ENCODE data around the gene GALNT4. TPM values are rescaled to one million over a fixed set of nuclear protein-coding genes. Genes with fewer than 3 reads are reported as not detected.

GALNT4 gene
- total RNA-seq, 1 donor from 2014 or later, result 11.0 TPM

GRCh38 chr12:89494411-89495231 lies 30.0 kb downstream of the GALNT4 start:
- DNase-seq (ENCODE audit: extremely low read depth, low read depth, low spot score), result no peak

GRCh38 chr12:89493670-89494302 lies 30.8 kb downstream of the GALNT4 start:
- no peak for DNase-seq (ENCODE audit: extremely low read depth, low read depth, low spot score)

- DNase-seq (ENCODE audit: extremely low read depth, low read depth, low spot score), result no peak
Observed at GRCh38 chr12:89492883-89493282, 31.7 kb downstream of the GALNT4 start.

- no peak for DNase-seq (ENCODE audit: extremely low read depth, low read depth, low spot score)
Observed at GRCh38 chr12:89490922-89491321, 33.7 kb downstream of the GALNT4 start.

- no peak for DNase-seq (ENCODE audit: extremely low read depth, low read depth, low spot score)
Observed at GRCh38 chr12:89486264-89486663, 38.3 kb downstream of the GALNT4 start.

GRCh38 chr12:89484470-89484869 lies 40.1 kb downstream of the GALNT4 start:
- no peak for DNase-seq (ENCODE audit: extremely low read depth, low read depth, low spot score)

GRCh38 chr12:89481213-89481914 lies 43.2 kb downstream of the GALNT4 start:
- no peak for DNase-seq (ENCODE audit: extremely low read depth, low read depth, low spot score)

GRCh38 chr12:89479982-89480381 lies 44.6 kb downstream of the GALNT4 start:
- no peak for DNase-seq (ENCODE audit: extremely low read depth, low read depth, low spot score)

- DNase-seq (ENCODE audit: extremely low read depth, low read depth, low spot score), result no peak
Observed at GRCh38 chr12:89477633-89478279, 46.8 kb downstream of the GALNT4 start.

- DNase-seq (ENCODE audit: extremely low read depth, low read depth, low spot score), result no peak
Observed at GRCh38 chr12:89476904-89477595, 47.5 kb downstream of the GALNT4 start.

- no peak for DNase-seq (ENCODE audit: extremely low read depth, low read depth, low spot score)
Observed at GRCh38 chr12:89476232-89476631, 48.4 kb downstream of the GALNT4 start.

- no peak for DNase-seq (ENCODE audit: extremely low read depth, low read depth, low spot score)
Observed at GRCh38 chr12:89475203-89475990, 49.2 kb downstream of the GALNT4 start.

- no peak for DNase-seq (ENCODE audit: extremely low read depth, low read depth, low spot score)
Observed at GRCh38 chr12:89474615-89475014, 50.0 kb downstream of the GALNT4 start.

Other genes starting within 250 kb of the GALNT4 start
- gene DUSP6, start 172.3 kb downstream of the GALNT4 start, total RNA-seq, result 191 and 216 TPM in 2 replicates
- 21.5 and 21.8 TPM in 2 replicates for gene POC1B, start 1.3 kb upstream of the GALNT4 start, total RNA-seq
- gene ATP2B1, start 184.0 kb upstream of the GALNT4 start, total RNA-seq, result 24.1 and 37.0 TPM in 2 replicates